GM06990 (cell line): ENCODE results near the gene ITIH4.

Experiments
- DNase-seq: peaks from one replicate; pipeline ENCODE4 v3.0.0-alpha.2; 2011; ENCODE audit not compliant: insufficient read length; ENCODE audit errors: extremely low read depth
- H3K27me3 ChIP-seq: replicated peaks from 2 replicates; pipeline ENCODE4 v1.6.0; 2011; ENCODE audit warnings: low read length; ENCODE audit not compliant: control insufficient read depth, insufficient read depth
- H3K36me3 ChIP-seq: 2 replicates; pipeline ENCODE4 v1.5.1; 2011; ENCODE audit warnings: low read length; ENCODE audit not compliant: control insufficient read depth, insufficient read depth
- H3K4me3 ChIP-seq: replicated peaks from 2 replicates; pipeline ENCODE4 v1.5.1; 2011; ENCODE audit warnings: low read depth, mild to moderate bottlenecking, control low read depth, low read length
- TF ChIP-seq, protein P1 (sequence below): IDR thresholded peaks from 2 replicates; pipeline ENCODE4 v1.5.1; 2011; ENCODE audit warnings: low read length, control low read depth, mild to moderate bottlenecking, inconsistent platforms; ENCODE audit not compliant: insufficient read depth, poor library complexity, severe bottlenecking

Gene ITIH4

DNA sequence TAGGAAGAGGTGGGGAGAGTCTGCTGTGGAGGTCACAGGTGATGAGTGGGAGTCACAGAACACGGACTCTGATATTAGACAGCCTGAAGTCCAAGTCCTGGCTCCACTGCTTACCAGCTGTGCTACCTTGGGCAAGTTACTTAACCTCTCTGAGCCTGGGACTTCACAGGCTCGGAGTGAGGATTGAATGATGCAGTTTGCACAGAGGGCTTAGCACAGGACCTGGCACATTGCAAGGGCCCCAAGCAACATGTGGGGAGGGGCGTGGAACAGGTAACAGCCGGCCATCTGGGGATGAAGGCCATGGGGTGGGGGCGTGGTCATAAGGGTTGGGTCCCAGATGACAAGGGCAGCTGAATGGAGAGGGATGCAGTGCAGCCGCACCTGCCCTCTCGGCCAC is 40.1 kb downstream of the ITIH4 start:
- Histone ChIP-seq H3K27me3 (no peaks in the 10 kb centered on the region; the same call in 1 of the 2 replicates), H3K4me3 (no peak overlapping the region), H3K36me3 (no peaks in the 10 kb centered on the region)
- TF ChIP-seq, protein P1, sequence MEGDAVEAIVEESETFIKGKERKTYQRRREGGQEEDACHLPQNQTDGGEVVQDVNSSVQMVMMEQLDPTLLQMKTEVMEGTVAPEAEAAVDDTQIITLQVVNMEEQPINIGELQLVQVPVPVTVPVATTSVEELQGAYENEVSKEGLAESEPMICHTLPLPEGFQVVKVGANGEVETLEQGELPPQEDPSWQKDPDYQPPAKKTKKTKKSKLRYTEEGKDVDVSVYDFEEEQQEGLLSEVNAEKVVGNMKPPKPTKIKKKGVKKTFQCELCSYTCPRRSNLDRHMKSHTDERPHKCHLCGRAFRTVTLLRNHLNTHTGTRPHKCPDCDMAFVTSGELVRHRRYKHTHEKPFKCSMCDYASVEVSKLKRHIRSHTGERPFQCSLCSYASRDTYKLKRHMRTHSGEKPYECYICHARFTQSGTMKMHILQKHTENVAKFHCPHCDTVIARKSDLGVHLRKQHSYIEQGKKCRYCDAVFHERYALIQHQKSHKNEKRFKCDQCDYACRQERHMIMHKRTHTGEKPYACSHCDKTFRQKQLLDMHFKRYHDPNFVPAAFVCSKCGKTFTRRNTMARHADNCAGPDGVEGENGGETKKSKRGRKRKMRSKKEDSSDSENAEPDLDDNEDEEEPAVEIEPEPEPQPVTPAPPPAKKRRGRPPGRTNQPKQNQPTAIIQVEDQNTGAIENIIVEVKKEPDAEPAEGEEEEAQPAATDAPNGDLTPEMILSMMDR, result no peak
- no peak for DNase-seq

DNA sequence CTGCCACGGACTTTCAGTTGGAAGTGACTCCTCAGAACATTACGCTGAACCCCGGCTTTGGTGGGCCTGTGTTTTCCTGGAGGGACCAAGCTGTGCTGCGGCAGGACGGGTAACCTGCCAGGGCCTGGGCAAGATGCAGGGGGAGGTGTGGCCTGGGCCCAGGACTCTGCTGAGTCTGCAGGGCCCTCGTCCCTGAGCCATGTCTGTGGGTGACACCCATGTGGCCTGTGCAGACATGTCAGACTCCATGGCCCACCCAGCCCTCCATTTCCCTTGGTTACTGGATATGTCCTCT is 40.8 kb downstream of the ITIH4 start:
- TF ChIP-seq, protein P1, result no peak

DNA sequence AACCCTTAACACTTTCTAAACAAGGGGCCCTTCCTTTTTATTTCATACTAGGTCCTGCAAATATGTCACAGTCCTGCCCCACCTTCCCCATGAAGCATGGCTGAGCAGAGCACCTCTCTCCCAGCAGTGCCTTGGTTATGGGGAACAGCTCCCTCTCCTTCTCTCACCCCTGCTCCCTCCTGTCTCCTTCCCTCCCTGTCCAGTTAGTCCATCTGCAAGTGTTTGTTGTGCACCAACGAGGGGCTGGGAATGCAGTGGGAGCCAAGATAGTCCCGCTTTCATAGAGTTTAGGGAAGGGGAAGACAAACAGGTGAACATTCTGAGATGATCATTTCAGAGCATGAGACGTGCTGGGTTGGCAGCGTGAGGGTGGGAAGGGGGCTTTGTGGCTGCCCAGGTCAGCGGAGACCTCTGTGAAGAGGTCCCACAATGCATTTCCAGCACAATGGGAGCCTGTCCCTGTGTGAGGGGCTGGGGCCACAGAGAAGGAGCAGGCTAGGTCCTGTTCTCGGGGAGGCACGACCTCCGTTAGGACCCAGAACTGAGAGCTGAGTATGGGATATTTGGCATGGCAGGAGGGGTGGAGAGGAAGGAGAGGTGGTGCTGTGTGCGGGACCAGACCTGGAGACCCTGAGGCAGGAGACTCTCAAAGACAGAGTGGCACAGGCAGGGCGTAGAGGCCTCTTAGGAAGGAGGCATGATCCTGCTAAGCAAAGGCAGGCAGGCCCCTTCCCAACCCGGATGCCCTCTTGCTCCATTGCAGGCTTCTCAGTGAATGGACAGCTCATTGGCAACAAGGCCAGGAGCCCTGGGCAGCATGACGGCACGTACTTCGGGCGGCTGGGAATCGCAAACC is 41.4 kb downstream of the ITIH4 start:
- DNase-seq, result no peak
- Histone ChIP-seq H3K4me3 (no peak overlapping the region), H3K36me3 (no peaks in the 10 kb centered on the region), H3K27me3 (no peaks in the 10 kb centered on the region; the same call in 1 of the 2 replicates)
- TF ChIP-seq, protein P1, result no peak

More for the DNA sequence above, 40.8 kb downstream of the ITIH4 start:
- no peaks in the 10 kb centered on the region for H3K36me3 ChIP-seq
- DNase-seq, result no peak
- H3K27me3 ChIP-seq, result no peaks in the 10 kb centered on the region; the same call in 1 of the 2 replicates
- H3K4me3 ChIP-seq, result no peak overlapping the region

DNA sequence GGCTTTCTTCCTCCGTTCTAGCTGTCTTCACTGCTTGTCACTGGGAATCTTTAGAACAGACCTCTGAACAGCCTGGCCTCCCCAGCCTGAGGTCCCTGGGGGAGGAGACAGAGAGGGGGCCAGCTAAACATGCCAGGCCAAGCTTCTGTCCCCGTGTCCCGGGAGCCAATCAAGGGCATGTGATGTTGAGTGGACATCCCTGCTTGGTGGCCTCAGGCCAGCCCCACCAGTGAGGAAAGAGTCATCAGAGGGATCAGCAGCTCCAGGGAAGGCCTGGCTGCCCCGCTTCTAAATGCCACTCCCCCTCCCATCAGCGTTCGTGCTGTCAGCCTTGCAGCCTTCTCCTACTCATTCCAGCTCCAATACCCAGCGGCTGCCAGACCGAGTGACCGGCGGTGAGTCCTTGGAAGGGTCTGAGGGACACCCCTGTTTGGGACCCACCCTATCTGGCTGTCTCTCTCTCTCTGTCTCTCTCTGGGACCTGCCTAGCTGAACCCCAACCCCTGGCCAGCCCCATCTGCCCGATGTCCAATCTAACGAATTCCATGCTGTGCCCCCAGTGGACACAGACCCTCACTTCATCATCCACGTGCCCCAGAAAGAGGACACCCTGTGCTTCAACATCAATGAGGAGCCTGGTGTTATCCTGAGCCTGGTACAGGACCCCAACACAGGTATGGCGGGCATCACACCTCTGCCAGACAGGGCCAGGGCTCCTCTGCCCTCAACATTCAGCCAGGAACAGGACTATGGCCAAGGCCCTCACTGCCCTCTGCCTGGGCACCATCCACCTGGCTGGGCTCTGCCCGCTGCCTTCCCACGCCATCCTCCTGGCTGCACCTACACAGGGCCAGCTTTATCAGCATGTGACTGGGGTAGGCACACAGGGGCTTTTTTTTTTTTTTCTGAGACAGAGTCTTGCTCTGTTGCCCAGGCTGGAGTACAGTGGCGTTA is 42.5 kb downstream of the ITIH4 start:
- Histone ChIP-seq H3K36me3 (no peaks in the 10 kb centered on the region), H3K27me3 (no peaks in the 10 kb centered on the region; the same call in 1 of the 2 replicates), H3K4me3 (no peak overlapping the region)
- TF ChIP-seq, protein P1, result no peak
- DNase-seq, result no peak

DNA sequence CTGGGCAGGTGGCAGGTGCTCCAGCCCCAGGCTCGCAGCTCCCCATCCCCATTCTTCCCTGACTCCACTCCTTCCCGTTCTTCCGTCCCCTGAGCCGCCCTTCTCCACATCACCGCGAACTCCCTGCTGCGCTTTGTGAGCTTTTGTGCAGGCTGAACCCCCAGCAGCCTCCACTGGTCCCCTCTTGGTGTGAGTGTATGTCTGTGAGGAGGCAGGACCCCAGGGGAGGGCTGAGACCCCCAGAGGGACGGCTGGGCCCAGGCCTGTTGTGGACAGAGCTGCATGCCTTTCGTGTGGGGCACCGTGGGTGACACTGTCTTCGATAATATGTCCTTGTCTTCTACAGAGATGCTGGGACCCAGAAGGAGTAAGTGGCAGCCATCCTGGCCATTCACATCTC is 43.2 kb downstream of the ITIH4 start:
- TF ChIP-seq, protein P1, result no peak
- Histone ChIP-seq H3K4me3 (no peak overlapping the region), H3K36me3 (no peaks in the 10 kb centered on the region), H3K27me3 (no peaks in the 10 kb centered on the region; the same call in 1 of the 2 replicates)
- no peak for DNase-seq
